K562 (cell line): ENCODE results near the gene OLIG2. TPM values are rescaled to one million over a fixed set of nuclear protein-coding genes. Genes with fewer than 3 reads are reported as not detected.

ENCODE experiments used
- ATAC-seq: fragments of 200-7000 bp; cut with Tn5 transposase; 3 replicates; pipeline ENCODE4 v1.9.1; 2020; ENCODE audit warnings: moderate library complexity
- BruUV-seq: library from RNA; stranded (reverse); fragments of 400-500 nt; replicated peaks from 2 replicates; lab custom pipeline; 2021; lab: Mats Ljungman, UMichigan
- CTCF ChIA-PET: fragments of 300-600 bp; formaldehyde crosslinking; extraction: SDS; loops from one replicate; lab custom pipeline; 2021; ENCODE audit warnings: low intra/inter-chr PET ratio; lab: Yijun Ruan, JAX
- POLR2A ChIA-PET: fragments of 300-600, 350-650 bp; sonication (Branson Sonifier 250); formaldehyde crosslinking; extraction: SDS; loops from one replicate; lab custom pipeline; 2021; ENCODE audit warnings: antibody characterized with exemption, inconsistent platforms; lab: Yijun Ruan, JAX
- DNase-seq, 4 experiments: peaks; one replicate each; pipeline versions ENCODE4 v3.0.0 to v3.0.0-alpha.2; 2011 to 2018; ENCODE audit warnings: low spot score in 3 of 4, mixed read lengths in 3 of 4; ENCODE audit errors: extremely low read depth in 1 of 4
- FAIRE-seq: peaks from 2 replicates; lab custom pipeline; 2011; peaks lifted over from hg19 to GRCh38; lab: Jason Lieb, UNC
- H2AFZ ChIP-seq: 2 replicates; pipeline ENCODE4 v1.6.0; 2011; ENCODE audit warnings: low read depth, low read length, control low read depth, inconsistent platforms
- H3K27ac ChIP-seq: fragments of 200-600 bp; 3 replicates; pipeline ENCODE4 v1.8.0; 2011; ENCODE audit warnings: low read depth, mild to moderate bottlenecking, control low read depth, inconsistent platforms, low read length, moderate library complexity, mixed read lengths; ENCODE audit errors: extremely low read depth
- H3K27me3 ChIP-seq, 2 experiments: fragments of 300-600 bp in 1 of 2; 2 replicates in 1 of 2; 3 replicates in 1 of 2; pipeline versions ENCODE4 v1.6.0 to v1.8.0; 2011; ENCODE audit warnings: inconsistent platforms in 2 of 2, low read length in 2 of 2, mild to moderate bottlenecking in 1 of 2, mixed read lengths in 1 of 2, moderate library complexity in 1 of 2; ENCODE audit not compliant: control insufficient read depth in 2 of 2, insufficient read depth in 2 of 2
- H3K36me3 ChIP-seq: fragments of 300-600 bp; 3 replicates; pipeline ENCODE4 v1.8.0; 2011; ENCODE audit warnings: mild to moderate bottlenecking, low read length, inconsistent platforms; ENCODE audit not compliant: control insufficient read depth, insufficient read depth
- H3K4me1 ChIP-seq, 2 experiments: fragments of 200-600 bp in 1 of 2; replicated peaks in 1 of 2; 2 replicates in 1 of 2; 3 replicates in 1 of 2; pipeline versions ENCODE4 v1.5.1 to v1.8.0; 2011; ENCODE audit warnings: inconsistent platforms in 2 of 2, low read length in 2 of 2, mild to moderate bottlenecking in 1 of 2, mixed read lengths in 1 of 2, moderate library complexity in 1 of 2; ENCODE audit not compliant: control insufficient read depth in 2 of 2, insufficient read depth in 2 of 2
- H3K4me2 ChIP-seq: 2 replicates; pipeline ENCODE4 v1.6.1; 2011; ENCODE audit warnings: low read length, control low read depth, inconsistent platforms, mixed read lengths; ENCODE audit not compliant: insufficient read depth
- H3K4me3 ChIP-seq: fragments of 200-600 bp; sonication (generic), shearing (Covaris generic); 2 replicates; pipeline ENCODE4 v1.5.1; 2016; ENCODE audit warnings: control low read depth, inconsistent platforms
- H3K79me2 ChIP-seq: fragments of 200-600 bp; 3 replicates; pipeline ENCODE4 v1.8.0; 2011; ENCODE audit warnings: low read length, inconsistent platforms; ENCODE audit not compliant: control insufficient read depth, insufficient read depth
- H3K9ac ChIP-seq, 2 experiments: 2 replicates each; pipeline versions ENCODE4 v1.6.0 to v1.6.1; 2011; ENCODE audit warnings: low read depth in 2 of 2, low read length in 2 of 2, control low read depth in 1 of 2, inconsistent platforms in 1 of 2, mild to moderate bottlenecking in 1 of 2, mixed read lengths in 1 of 2; ENCODE audit not compliant: insufficient read depth in 1 of 2
- H3K9me1 ChIP-seq: one replicate; pipeline ENCODE4 v1.6.0; 2011; ENCODE audit warnings: inconsistent platforms, mild to moderate bottlenecking, low read length, moderate library complexity; ENCODE audit not compliant: control insufficient read depth, insufficient read depth
- H3K9me3 ChIP-seq: replicated peaks from 2 replicates; pipeline ENCODE4 v1.5.1; 2011; ENCODE audit warnings: low read depth, low read length, inconsistent platforms; ENCODE audit not compliant: control insufficient read depth, insufficient read depth
- H4K20me1 ChIP-seq: replicated peaks from 2 replicates; pipeline ENCODE4 v1.6.1; 2011; ENCODE audit warnings: low read length, inconsistent platforms, mixed read lengths; ENCODE audit not compliant: control insufficient read depth, insufficient read depth
- ARID2 ChIP-seq: fragments of 450-650 bp; IDR thresholded peaks from 2 replicates; pipeline ENCODE4 v1.6.1; 2017; ENCODE audit warnings: antibody characterized with exemption, mild to moderate bottlenecking
- ATF7 ChIP-seq: fragments of 450-650 bp; IDR thresholded peaks from 2 replicates; pipeline ENCODE4 v1.7.1; 2014; ENCODE audit warnings: mild to moderate bottlenecking, moderate library complexity
- MCM7 ChIP-seq, 2 experiments: fragments of 450-650 bp; IDR thresholded peaks; 2 replicates each; pipeline ENCODE4 v1.6.1; 2016 to 2018
- RBM25 ChIP-seq: fragments of 200-400 bp; formaldehyde crosslinking; IDR thresholded peaks from 2 replicates; pipeline ENCODE4 v1.6.1; 2018; ENCODE audit warnings: low read length, low read depth, moderate library complexity; ENCODE audit not compliant: severe bottlenecking
- ZNF146 ChIP-seq: IDR thresholded peaks from one replicate; pipeline ENCODE4 v1.6.1; 2018; ENCODE audit warnings: missing compliant biosample characterization; ENCODE audit not compliant: unreplicated experiment
- WGBS: fragments of 100-300 bp; shearing (Covaris generic); methylation state at CpG from one replicate; pipeline ENCODE4 v1.1.6; 2016; ENCODE audit warnings: low coverage, mixed read lengths; ENCODE audit not compliant: insufficient coverage; ENCODE audit errors: missing lambda C conversion rate; 5-methylcytosine and 5-hydroxymethylcytosine counted together
- in situ Hi-C: fragments of 300-500 bp; cut with MboI; formaldehyde crosslinking; loops from 4 replicates; pipeline ENCODE4 v1.15.0; 2018; ENCODE audit warnings: inconsistent platforms, mixed read lengths
- intact Hi-C: fragments of 100-400 bp; cut with micrococcal nuclease; formaldehyde crosslinking; loops from 2 replicates; pipeline ENCODE4 v1.14.2; 2022
- polyA plus RNA-seq, 8 experiments: library from polyadenylated mRNA; depleted of rRNA in 4 of 8; stranded (reverse) in 5 of 8; unstranded in 3 of 8; fragments of >200 nt; fragmentation: Nextera tagmentation in 2 of 8; fragmentation: Illumina TruSeq in 1 of 8; extraction: Ambion mirVana in 2 of 8; extraction: Trizol in 1 of 8; gene quantifications; 2 replicates each; pipeline versions ENCODE4 v1.2.1 to v1.2.3, GENCODE V29; 2011 to 2014; ENCODE audit warnings: inconsistent platforms in 1 of 8, missing spikeins in 1 of 8
- total RNA-seq, 7 experiments: library from RNA; depleted of rRNA in 6 of 7; stranded (reverse); fragments of >200 nt in 6 of 7; fragmentation: Illumina TruSeq in 2 of 7; extraction: Trizol in 2 of 7; gene quantifications; 2 replicates each; pipeline versions ENCODE4 v1.2.1 to v1.2.3, GENCODE V29; 2011 to 2021; ENCODE audit warnings: low replicate concordance in 1 of 7
- TF ChIP-seq, protein P1 (sequence below): fragments of 450-650 bp; formaldehyde crosslinking; IDR thresholded peaks from 2 replicates; pipeline ENCODE4 v1.4.0; 2022; ENCODE audit warnings: missing genetic modification characterization

OLIG2 gene
- total and polyA plus RNA-seq, 9 of the 15 experiments (the other 6 are each of a cell fraction or from before 2014, with no cell fraction given), result not detected

DNA sequence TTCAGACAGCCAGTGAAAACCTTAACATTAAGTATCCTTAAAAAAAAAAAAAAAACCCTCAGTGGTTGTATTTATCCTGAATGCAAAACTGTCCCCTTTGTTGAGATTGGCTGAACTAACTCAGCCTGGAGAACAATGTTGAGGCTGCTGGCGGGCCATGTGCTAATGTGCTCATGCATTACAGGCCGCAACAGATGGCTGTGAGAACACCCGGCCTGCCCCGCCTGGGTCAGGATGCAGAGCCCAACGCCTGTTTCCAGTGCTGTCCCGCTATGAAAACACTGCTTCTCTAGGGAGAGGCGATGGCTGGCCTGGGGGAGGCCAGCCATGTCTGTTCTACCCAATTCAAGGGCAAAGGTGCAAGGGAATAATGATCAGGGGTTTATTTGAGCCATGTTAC lies 13.8 kb downstream of the OLIG2 start (continued):
- TF ChIP-seq ARID2, result no peak
- TF ChIP-seq MCM7 (IDR thresholded peaks at IDR 0.05), result no peak
- TF ChIP-seq ATF7, result no peak

DNA sequence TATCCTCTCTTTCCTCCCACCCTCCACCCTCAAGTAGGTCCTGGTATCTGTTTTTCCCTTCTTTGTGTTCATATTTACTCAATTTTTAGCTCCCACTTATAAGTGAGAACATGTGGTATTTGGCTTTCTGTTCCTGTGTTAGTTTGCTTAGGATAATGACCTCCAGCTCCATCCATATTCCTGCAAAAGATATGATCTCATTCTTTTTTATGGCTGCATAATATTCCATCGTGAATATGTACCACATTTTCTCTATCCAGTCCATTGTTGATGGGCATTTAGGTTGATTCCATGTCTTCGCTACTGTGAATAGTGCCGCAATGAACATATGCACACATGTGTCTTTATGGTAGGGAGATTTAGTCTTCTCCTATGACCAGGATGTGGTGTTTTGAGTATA lies 14.5 kb downstream of the OLIG2 start:
- no peak overlapping the region for H3K4me3 ChIP-seq
- no TSS peak for BruUV-seq
- H2AFZ ChIP-seq, result no peak overlapping the region
- H3K9ac ChIP-seq, result no peak overlapping the region
- peaks cover 0 to 16% of the 10 kb centered on the region in 2 experiments; a peak in 2 of 5 replicates for H3K27me3 ChIP-seq
- TF ChIP-seq, protein P1, sequence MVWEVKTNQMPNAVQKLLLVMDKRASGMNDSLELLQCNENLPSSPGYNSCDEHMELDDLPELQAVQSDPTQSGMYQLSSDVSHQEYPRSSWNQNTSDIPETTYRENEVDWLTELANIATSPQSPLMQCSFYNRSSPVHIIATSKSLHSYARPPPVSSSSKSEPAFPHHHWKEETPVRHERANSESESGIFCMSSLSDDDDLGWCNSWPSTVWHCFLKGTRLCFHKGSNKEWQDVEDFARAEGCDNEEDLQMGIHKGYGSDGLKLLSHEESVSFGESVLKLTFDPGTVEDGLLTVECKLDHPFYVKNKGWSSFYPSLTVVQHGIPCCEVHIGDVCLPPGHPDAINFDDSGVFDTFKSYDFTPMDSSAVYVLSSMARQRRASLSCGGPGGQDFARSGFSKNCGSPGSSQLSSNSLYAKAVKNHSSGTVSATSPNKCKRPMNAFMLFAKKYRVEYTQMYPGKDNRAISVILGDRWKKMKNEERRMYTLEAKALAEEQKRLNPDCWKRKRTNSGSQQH, result no peak
- peak; percentile 14 for TF ChIP-seq RBM25
- peak; percentile 70 for TF ChIP-seq ZNF146 (CRISPR knock-in tag)
- no peaks in the 10 kb centered on the region for H3K36me3 ChIP-seq
- CTCF ChIA-PET, result no interaction called here
- in situ Hi-C loops (no loop called here), intact Hi-C loops (no loop called here)
- H3K79me2 ChIP-seq, result no peaks in the 10 kb centered on the region
- 3% methylated on average over 3 of the region's 3 CpGs for WGBS
- POLR2A ChIA-PET, result interaction anchor here (1.2 kb wide), 1 partner anchor 82 kb away, joined by 3 read pairs; no protein-coding TSS in a partner anchor
- ATAC-seq (no peak), DNase-seq (no peak), FAIRE-seq (no peak)
- H3K4me2 ChIP-seq, result no peak overlapping the region
- H3K4me1 ChIP-seq, result no peaks in the 10 kb centered on the region
- H3K27ac ChIP-seq, result no peak overlapping the region
- no peaks in the 10 kb centered on the region for H4K20me1 ChIP-seq
- no peaks in the 10 kb centered on the region for H3K9me3 ChIP-seq
- no peaks in the 10 kb centered on the region for H3K9me1 ChIP-seq
